Measurements from ENCODE around the gene YAP1.

DNA sequence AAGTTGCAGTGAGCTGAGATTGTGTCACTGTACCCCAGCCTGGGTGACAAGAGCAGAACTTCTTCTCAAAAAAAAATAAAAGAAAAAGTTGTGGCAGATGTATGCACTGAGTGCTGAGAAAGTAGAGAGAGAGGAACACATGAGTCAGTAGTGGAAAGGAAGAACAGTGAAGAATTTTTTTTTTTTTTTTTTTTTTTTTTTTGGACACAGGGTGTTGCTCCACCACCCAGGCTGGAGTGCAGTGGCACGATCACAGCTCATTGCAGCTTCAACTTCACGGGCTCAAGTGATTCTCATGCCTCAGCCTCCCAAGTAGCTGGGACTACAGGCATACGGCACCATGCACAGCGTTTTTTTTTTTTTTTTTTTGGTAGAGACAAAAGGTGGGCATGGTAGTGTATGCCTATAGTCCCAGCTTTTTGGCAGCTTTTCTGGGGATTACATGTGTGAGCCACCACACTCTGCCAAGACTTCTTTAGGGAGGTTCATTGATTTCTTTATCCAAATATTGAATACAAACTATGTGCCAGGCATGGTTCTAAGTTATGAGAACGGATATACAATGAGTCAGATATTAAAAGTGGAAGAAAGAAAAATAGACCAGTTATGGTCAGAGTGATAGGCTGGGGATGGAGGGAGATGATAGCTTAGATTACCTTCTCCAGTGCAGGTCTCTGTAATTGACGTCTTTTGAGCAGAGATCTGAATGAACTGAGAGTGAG, 62.0 kb downstream of the YAP1 start:
- TF ChIP-seq, protein P1, sequence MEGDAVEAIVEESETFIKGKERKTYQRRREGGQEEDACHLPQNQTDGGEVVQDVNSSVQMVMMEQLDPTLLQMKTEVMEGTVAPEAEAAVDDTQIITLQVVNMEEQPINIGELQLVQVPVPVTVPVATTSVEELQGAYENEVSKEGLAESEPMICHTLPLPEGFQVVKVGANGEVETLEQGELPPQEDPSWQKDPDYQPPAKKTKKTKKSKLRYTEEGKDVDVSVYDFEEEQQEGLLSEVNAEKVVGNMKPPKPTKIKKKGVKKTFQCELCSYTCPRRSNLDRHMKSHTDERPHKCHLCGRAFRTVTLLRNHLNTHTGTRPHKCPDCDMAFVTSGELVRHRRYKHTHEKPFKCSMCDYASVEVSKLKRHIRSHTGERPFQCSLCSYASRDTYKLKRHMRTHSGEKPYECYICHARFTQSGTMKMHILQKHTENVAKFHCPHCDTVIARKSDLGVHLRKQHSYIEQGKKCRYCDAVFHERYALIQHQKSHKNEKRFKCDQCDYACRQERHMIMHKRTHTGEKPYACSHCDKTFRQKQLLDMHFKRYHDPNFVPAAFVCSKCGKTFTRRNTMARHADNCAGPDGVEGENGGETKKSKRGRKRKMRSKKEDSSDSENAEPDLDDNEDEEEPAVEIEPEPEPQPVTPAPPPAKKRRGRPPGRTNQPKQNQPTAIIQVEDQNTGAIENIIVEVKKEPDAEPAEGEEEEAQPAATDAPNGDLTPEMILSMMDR (IDR thresholded peaks at IDR 0.05), result no peak
- no peak for TF ChIP-seq POLR2A (IDR thresholded peaks at IDR 0.05)

Data from body of pancreas (tissue), 4 donors.